ENCODE measurements around the gene ABCA1. TPM values are rescaled to one million over a fixed set of nuclear protein-coding genes. Genes with fewer than 3 reads are reported as not detected.

ABCA1 gene
- total RNA-seq, 4 donors from 2014 or later = 24.5 to 89.1 (median 48.5) TPM

- peaks cover 18% of the 10 kb centered on the region for H3K4me1 ChIP-seq
- no peaks in the 10 kb centered on the region for H3K9me3 ChIP-seq
- H3K4me3 ChIP-seq = no peak overlapping the region
- no peaks in the 10 kb centered on the region for H3K27me3 ChIP-seq
- whole genome bisulfite sequencing = 70% methylated on average over 8 of the region's 8 CpGs
- no peak for DNase-seq (ENCODE audit: low spot score in 2 of 2)
- H3K36me3 ChIP-seq = no peaks in the 10 kb centered on the region
- TF ChIP-seq POLR2AphosphoS5 (IDR thresholded peaks at IDR 0.05) (no peak), POLR2A (IDR thresholded peaks at IDR 0.05) (no peak), EP300 (IDR thresholded peaks at IDR 0.05) (no peak)
- TF ChIP-seq, protein P1, sequence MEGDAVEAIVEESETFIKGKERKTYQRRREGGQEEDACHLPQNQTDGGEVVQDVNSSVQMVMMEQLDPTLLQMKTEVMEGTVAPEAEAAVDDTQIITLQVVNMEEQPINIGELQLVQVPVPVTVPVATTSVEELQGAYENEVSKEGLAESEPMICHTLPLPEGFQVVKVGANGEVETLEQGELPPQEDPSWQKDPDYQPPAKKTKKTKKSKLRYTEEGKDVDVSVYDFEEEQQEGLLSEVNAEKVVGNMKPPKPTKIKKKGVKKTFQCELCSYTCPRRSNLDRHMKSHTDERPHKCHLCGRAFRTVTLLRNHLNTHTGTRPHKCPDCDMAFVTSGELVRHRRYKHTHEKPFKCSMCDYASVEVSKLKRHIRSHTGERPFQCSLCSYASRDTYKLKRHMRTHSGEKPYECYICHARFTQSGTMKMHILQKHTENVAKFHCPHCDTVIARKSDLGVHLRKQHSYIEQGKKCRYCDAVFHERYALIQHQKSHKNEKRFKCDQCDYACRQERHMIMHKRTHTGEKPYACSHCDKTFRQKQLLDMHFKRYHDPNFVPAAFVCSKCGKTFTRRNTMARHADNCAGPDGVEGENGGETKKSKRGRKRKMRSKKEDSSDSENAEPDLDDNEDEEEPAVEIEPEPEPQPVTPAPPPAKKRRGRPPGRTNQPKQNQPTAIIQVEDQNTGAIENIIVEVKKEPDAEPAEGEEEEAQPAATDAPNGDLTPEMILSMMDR (IDR thresholded peaks at IDR 0.05) = no peak
- H3K27ac ChIP-seq = no peak overlapping the region
Measured at GRCh38 chr9:104974053-104974962, 46.4 kb upstream of the ABCA1 start.

DNA sequence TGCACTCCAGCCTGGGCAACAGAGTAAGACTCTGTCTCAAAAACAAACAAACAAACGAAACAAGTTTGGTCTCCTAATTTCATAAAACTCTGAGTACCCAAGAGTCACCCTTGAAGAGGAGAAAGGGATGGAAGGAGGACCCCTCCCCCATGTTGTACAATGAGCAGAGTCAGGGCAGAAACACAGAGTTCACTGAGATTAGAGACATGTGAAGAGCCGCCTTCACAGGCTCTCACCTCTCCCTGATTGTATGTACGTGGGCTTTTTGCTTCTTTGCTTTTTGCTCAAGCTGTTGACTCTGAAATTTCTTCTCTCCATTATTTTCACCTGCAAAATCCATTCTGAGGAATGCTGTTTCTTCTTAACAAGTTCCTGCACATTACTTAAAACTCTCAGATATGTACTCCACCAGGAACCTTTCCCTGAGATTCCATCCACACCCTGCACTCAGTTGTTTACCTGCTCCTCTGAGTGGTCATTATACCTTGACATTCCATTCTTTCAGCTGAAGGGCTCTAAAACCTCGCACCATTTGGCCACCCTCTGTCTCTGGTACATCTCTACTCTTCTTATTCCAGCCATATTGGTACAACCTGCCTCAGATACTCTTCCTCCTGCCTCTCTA is 44.4 kb upstream of the ABCA1 start:
- Histone ChIP-seq H3K27ac (no peak overlapping the region), H3K27me3 (no peaks in the 10 kb centered on the region), H3K4me3 (no peak overlapping the region), H3K9me3 (no peaks in the 10 kb centered on the region), H3K36me3 (no peaks in the 10 kb centered on the region), H3K4me1 (peaks cover 31% of the 10 kb centered on the region)
- TF ChIP-seq EP300 (IDR thresholded peaks at IDR 0.05) (no peak), POLR2A (IDR thresholded peaks at IDR 0.05) (no peak), POLR2AphosphoS5 (IDR thresholded peaks at IDR 0.05) (no peak)
- TF ChIP-seq, protein P1 (IDR thresholded peaks at IDR 0.05) = no peak
- WGBS = 93% methylated on average over 4 of the region's 4 CpGs
- DNase-seq (ENCODE audit: low spot score in 2 of 2) = no peak

GRCh38 chr9:104971511-104971910 is 43.6 kb upstream of the ABCA1 start:
- Histone ChIP-seq H3K4me3 (no peak overlapping the region), H3K36me3 (no peaks in the 10 kb centered on the region), H3K27ac (no peak overlapping the region), H3K9me3 (no peaks in the 10 kb centered on the region), H3K27me3 (no peaks in the 10 kb centered on the region), H3K4me1 (peaks cover 31% of the 10 kb centered on the region)
- no peak for DNase-seq (ENCODE audit: low spot score in 2 of 2)
- TF ChIP-seq, protein P1 (IDR thresholded peaks at IDR 0.05) = no peak
- TF ChIP-seq EP300 (IDR thresholded peaks at IDR 0.05) = no peak
- TF ChIP-seq POLR2AphosphoS5 (IDR thresholded peaks at IDR 0.05) = no peak
- TF ChIP-seq POLR2A (IDR thresholded peaks at IDR 0.05) = no peak
- WGBS = 92% methylated on average over 3 of the region's 3 CpGs

DNA sequence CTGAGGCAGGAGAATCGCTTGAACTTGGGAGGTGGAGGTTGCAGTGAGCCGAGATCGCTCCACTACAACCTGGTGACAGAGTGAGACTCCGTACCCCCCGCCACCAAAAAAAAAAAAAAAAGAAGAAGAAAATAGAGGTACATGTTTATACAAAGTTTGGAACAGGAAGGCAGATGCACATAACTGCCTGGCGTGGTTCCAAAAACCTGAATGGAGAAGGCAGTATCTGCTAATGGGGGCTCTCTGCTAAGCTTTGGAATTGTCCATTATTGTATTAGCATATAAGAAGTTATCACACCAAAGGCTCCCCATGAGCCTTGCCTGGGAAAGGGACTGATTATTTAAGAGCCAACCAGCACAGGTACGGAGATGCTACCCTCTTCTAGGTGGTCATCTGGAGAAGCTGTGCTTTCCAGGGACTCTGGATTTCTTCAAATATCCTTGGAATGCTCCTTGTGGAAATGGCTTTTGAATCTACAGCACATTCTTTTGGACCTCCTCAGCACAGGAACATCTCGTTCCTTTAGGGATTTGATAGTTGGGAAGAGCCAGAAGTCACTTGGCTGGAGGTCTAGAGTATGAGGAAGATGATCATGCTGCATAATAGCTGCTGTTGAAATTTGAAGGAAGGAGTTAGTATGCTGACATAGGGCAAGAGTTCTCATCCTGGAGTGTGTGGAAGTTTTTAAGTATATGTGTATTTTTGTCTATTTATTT is 42.5 kb upstream of the ABCA1 start:
- WGBS = 57% methylated on average over 8 of the region's 8 CpGs
- H3K9me3 ChIP-seq = no peaks in the 10 kb centered on the region
- no peak for DNase-seq (ENCODE audit: low spot score in 2 of 2)
- H3K4me1 ChIP-seq = peaks cover 31% of the 10 kb centered on the region
- TF ChIP-seq POLR2A (IDR thresholded peaks at IDR 0.05) (no peak), EP300 (IDR thresholded peaks at IDR 0.05) (peak; percentile 75), POLR2AphosphoS5 (IDR thresholded peaks at IDR 0.05) (peak in 2 of 3 donors; percentile 66 to 79)
- TF ChIP-seq, protein P1 (IDR thresholded peaks at IDR 0.05) = no peak
- H3K4me3 ChIP-seq = no peak overlapping the region
- no peaks in the 10 kb centered on the region for H3K27me3 ChIP-seq
- H3K27ac ChIP-seq = no peak overlapping the region
- no peaks in the 10 kb centered on the region for H3K36me3 ChIP-seq
